ENCODE measurements around the gene REV3L. TPM values are rescaled to one million over a fixed set of nuclear protein-coding genes. Genes with fewer than 3 reads are reported as not detected.
A peak's percentile ranks its signal among the peaks of the same experiment; 100 is the strongest.

Gene REV3L
- total and polyA plus RNA-seq, 8 donors, result 29.3 to 68.6 (median 57.4) TPM

- H3K36me3 ChIP-seq, result peaks cover 0 to 40% of the 10 kb centered on the region in 2 donors
- peaks cover 0 to 32% of the 10 kb centered on the region in 2 donors for H3K4me1 ChIP-seq
- DNase-seq, result no peak
- H3K27ac ChIP-seq, result peak overlapping the region; percentile 28 to 72
- H3K9me3 ChIP-seq, result peaks cover 0 to 4% of the 10 kb centered on the region in 2 donors
- ATAC-seq, result peak; percentile 95
- TF ChIP-seq, protein P1, sequence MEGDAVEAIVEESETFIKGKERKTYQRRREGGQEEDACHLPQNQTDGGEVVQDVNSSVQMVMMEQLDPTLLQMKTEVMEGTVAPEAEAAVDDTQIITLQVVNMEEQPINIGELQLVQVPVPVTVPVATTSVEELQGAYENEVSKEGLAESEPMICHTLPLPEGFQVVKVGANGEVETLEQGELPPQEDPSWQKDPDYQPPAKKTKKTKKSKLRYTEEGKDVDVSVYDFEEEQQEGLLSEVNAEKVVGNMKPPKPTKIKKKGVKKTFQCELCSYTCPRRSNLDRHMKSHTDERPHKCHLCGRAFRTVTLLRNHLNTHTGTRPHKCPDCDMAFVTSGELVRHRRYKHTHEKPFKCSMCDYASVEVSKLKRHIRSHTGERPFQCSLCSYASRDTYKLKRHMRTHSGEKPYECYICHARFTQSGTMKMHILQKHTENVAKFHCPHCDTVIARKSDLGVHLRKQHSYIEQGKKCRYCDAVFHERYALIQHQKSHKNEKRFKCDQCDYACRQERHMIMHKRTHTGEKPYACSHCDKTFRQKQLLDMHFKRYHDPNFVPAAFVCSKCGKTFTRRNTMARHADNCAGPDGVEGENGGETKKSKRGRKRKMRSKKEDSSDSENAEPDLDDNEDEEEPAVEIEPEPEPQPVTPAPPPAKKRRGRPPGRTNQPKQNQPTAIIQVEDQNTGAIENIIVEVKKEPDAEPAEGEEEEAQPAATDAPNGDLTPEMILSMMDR (IDR thresholded peaks at IDR 0.05), result no peak
- no peaks in the 10 kb centered on the region for H3K27me3 ChIP-seq
- H3K4me3 ChIP-seq, result no peak overlapping the region
- intact Hi-C loops (cut with DNase I), result no loop called here
Measured at GRCh38 chr6:111406200-111406721, 76.8 kb downstream of the REV3L start.

DNA sequence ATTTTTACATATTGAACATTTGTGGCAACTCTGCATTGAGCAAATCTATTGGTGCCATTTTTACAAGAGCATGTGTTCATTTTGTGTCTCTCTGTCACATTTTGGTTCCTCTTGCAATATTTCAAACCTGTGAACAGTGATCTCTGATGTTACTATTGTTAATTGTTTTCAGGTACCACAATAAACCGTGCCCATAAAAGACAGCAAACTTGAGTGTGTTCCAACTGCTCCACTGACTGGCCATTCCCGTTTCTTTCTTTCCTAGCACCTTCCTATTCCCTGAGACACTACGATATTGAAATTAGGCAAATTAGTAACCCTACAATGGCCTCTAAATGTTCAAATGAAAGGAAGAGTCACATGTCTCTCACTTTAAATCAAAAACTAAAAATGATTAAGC lies 79.6 kb downstream of the REV3L start:
- H3K36me3 ChIP-seq, result peaks cover 0 to 36% of the 10 kb centered on the region in 2 donors
- no peak for DNase-seq
- intact Hi-C loops (cut with DNase I), result no loop called here
- peaks cover 0 to 4% of the 10 kb centered on the region in 2 donors for H3K9me3 ChIP-seq
- no peak for ATAC-seq
- H3K4me1 ChIP-seq, result peaks cover 0 to 18% of the 10 kb centered on the region in 2 donors
- no peak overlapping the region for H3K4me3 ChIP-seq
- H3K27me3 ChIP-seq, result no peaks in the 10 kb centered on the region
- H3K27ac ChIP-seq, result no peak overlapping the region
- TF ChIP-seq, protein P1 (IDR thresholded peaks at IDR 0.05), result no peak

- Histone ChIP-seq H3K36me3 (peaks cover 0 to 22% of the 10 kb centered on the region in 2 donors), H3K4me3 (no peak overlapping the region), H3K4me1 (no peaks in the 10 kb centered on the region), H3K27ac (no peak overlapping the region), H3K27me3 (no peaks in the 10 kb centered on the region), H3K9me3 (peaks cover 0 to 4% of the 10 kb centered on the region in 2 donors)
- TF ChIP-seq, protein P1 (IDR thresholded peaks at IDR 0.05), result no peak
- DNase-seq (no peak), ATAC-seq (no peak)
- intact Hi-C loops (cut with DNase I), result no loop called here
Measured at GRCh38 chr6:111399626-111400025, 83.4 kb downstream of the REV3L start.

DNA sequence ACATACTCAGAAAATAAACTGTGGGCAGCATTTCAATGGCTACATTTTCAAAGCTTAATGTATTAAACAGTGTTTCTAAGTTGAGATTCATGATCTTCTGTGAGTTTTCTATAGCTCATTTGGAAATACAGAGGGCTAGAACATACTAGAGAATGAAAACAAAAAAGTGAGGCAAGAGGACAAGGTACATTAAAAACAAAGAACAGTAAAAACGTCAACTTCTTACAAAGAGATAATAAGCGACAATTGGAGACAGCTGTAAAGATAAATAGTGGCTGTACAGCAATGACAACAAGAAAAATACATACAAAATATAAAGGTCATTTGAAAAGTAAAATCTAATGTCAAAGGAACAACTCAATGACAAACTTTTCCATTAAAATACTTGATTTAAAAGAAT lies 94.3 kb downstream of the REV3L start:
- Histone ChIP-seq H3K36me3 (peaks cover 0 to 60% of the 10 kb centered on the region in 2 donors), H3K9me3 (no peaks in the 10 kb centered on the region), H3K27me3 (no peaks in the 10 kb centered on the region), H3K27ac (no peak overlapping the region), H3K4me3 (no peak overlapping the region), H3K4me1 (no peaks in the 10 kb centered on the region)
- ATAC-seq (no peak), DNase-seq (no peak)
- TF ChIP-seq, protein P1 (IDR thresholded peaks at IDR 0.05), result no peak
- intact Hi-C loops (cut with DNase I), result no loop called here

DNA sequence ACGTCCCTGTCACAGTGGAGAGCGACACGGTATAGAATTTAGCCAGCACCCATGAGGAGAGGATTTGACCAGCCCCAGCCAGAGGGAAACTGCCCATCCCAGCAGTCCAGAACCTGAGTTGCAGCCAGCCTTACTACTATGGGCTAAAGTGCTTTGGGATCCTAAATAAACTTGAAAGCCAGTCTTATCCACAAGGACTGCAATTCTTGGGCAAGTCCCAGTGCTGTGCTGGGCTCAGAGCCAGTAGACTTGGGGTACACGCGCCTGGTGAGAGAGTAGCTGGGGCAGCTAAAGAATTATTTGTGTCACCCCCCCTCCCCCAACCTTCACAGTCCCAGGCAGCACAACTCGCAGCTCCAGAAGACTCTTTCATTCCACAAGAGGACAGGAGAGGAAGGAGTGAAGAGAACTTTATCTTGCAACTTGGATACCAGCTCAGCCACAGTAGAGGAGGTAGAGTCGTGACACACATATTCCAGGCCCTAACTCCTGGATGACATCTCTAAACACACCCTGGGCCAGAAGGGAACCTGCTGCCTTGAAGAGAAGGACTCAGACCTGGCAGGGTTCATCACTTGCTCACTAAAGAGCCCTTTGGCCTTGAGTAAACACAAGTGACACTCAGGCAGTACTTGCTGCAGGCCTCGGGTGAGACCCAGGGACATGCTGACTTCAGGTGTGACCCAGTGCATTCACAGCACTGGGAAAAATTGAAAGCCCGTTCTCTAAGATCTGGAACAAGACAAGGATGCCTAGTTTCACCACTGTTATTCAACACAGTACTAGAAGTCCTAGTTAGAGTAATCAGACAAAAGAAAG lies 100.3 kb downstream of the REV3L start:
- TF ChIP-seq, protein P1 (IDR thresholded peaks at IDR 0.05), result no peak
- no peaks in the 10 kb centered on the region for H3K9me3 ChIP-seq
- intact Hi-C loops (cut with DNase I), result no loop called here
- H3K4me3 ChIP-seq, result no peak overlapping the region
- ATAC-seq, result peak; percentile 84
- peaks cover 0 to 4% of the 10 kb centered on the region in 2 donors for H3K4me1 ChIP-seq
- H3K36me3 ChIP-seq, result peaks cover 0 to 55% of the 10 kb centered on the region in 2 donors
- no peak overlapping the region for H3K27ac ChIP-seq
- DNase-seq, result peak in 2 of 4 donors; percentile 36 to 38
- no peaks in the 10 kb centered on the region for H3K27me3 ChIP-seq

Data from left lung (tissue), 10 donors.